ENCODE results near the gene SLX4IP.

The SLX4IP gene

GRCh38 chr20:10666221-10667076, 231.3 kb downstream of the SLX4IP start:
- no peak for DNase-seq (ENCODE audit: low read depth)

GRCh38 chr20:10667077-10667401, 231.9 kb downstream of the SLX4IP start:
- DNase-seq (ENCODE audit: low read depth) = no peak

GRCh38 chr20:10667560-10668167, 232.6 kb downstream of the SLX4IP start:
- no peak for DNase-seq (ENCODE audit: low read depth)

GRCh38 chr20:10668677-10669368, 233.7 kb downstream of the SLX4IP start:
- no peak for DNase-seq (ENCODE audit: low read depth)

- DNase-seq (ENCODE audit: low read depth) = no peak
Measured at GRCh38 chr20:10669843-10670446, 234.8 kb downstream of the SLX4IP start.

GRCh38 chr20:10670501-10671220, 235.6 kb downstream of the SLX4IP start:
- DNase-seq (ENCODE audit: low read depth) = no peak

GRCh38 chr20:10671221-10671918, 236.3 kb downstream of the SLX4IP start:
- no peak for DNase-seq (ENCODE audit: low read depth)

GRCh38 chr20:10671919-10672623, 237.0 kb downstream of the SLX4IP start:
- no peak for DNase-seq (ENCODE audit: low read depth)

GRCh38 chr20:10672624-10673127, 237.6 kb downstream of the SLX4IP start:
- DNase-seq (ENCODE audit: low read depth) = no peak

- no peak for DNase-seq (ENCODE audit: low read depth)
Measured at GRCh38 chr20:10673176-10673841, 238.2 kb downstream of the SLX4IP start.

- DNase-seq (ENCODE audit: low read depth) = no peak
Measured at GRCh38 chr20:10673842-10674683, 239.0 kb downstream of the SLX4IP start, which contains the start of gene JAG1. TSS of gene JAG1 (minus strand) at chr20:10673999. CDS start at chr20:10673530, 469 bp downstream.

GRCh38 chr20:10674684-10675449, 239.8 kb downstream of the SLX4IP start:
- DNase-seq (ENCODE audit: low read depth) = no peak

- no peak for DNase-seq (ENCODE audit: low read depth)
Measured at GRCh38 chr20:10675450-10675848, 240.3 kb downstream of the SLX4IP start.

GRCh38 chr20:10676518-10676917, 241.4 kb downstream of the SLX4IP start:
- no peak for DNase-seq (ENCODE audit: low read depth)
